ENCODE results near the gene CISD3. TPM values are rescaled to one million over a fixed set of nuclear protein-coding genes. Genes with fewer than 3 reads are reported as not detected.

CISD3 gene
- total and polyA plus RNA-seq, 5 donors from 2014 or later: 8.7 to 62.6 (median 38.9) TPM

GRCh38 chr17:38732376-38733281 lies 2.5 kb downstream of the CISD3 start:
- Mint-ChIP-seq H3K36me3 (no peaks in the 10 kb centered on the region), H3K4me3 (peak overlapping the region; percentile 93 to 98 (median 94)), H3K27ac (peak overlapping the region in 2 of 3 donors; percentile 78 to 90), H3K4me1 (peaks cover 0 to 71% (median 45%) of the 10 kb centered on the region in 4 donors), H3K27me3 (no peaks in the 10 kb centered on the region), H3K9me3 (peaks cover 0 to 1% (median 0%) of the 10 kb centered on the region in 7 donors)
- Histone ChIP-seq H3K36me3 (ENCODE audit: control insufficient read depth, insufficient read depth, low read length) (no peaks in the 10 kb centered on the region), H3K4me1 (ENCODE audit: control insufficient read depth, insufficient read depth, low read length, poor library complexity, severe bottlenecking) (peaks cover 57% of the 10 kb centered on the region), H3K4me3 (ENCODE audit: low read depth, low read length) (no peak overlapping the region), H3K27me3 (ENCODE audit: control insufficient read depth, insufficient read depth, low read length) (no peaks in the 10 kb centered on the region), H3K27ac (ENCODE audit: insufficient read depth, low read length, poor library complexity, severe bottlenecking) (no peak overlapping the region), H3K9me3 (ENCODE audit: control insufficient read depth in 2 of 2, low read length in 2 of 2) (no peaks in the 10 kb centered on the region)
- DNase-seq (no peak), ATAC-seq (ENCODE audit: low read depth in 2 of 2) (no peak)

DNA sequence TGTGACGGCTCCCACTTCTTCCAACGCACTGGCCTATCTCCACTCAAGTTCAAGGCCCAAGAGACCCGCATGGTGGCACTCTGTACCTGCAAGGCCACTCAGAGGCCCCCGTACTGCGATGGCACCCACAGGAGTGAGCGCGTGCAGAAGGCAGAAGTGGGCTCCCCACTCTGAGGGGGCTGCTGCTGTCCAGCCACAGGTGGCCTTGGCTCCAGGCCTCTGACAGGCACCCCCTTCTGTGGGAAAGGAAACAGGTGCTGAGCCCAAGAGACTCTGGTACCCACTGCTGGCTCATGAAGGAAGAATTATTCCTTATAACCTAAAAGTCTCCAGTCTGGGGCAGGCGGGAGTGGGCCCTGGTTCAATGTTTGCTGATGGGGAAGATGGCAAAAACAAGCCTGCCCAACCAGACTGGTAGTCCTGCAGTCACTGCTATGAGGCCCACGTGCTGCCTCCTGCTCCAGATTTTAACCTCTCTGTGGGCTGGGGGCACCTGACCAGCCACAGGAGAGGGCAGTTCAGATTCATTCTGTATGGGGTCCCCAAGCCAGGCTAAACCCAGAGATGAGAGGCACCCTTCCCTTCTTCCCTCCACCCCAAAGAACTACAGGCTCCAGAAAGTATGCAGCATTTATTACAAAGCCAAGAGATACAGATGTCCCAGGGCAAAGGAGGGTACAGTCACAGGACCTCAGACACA lies 3.3 kb downstream of the CISD3 start:
- H3K27me3 Mint-ChIP-seq: no peaks in the 10 kb centered on the region
- ATAC-seq (ENCODE audit: low read depth in 2 of 2) (no peak), DNase-seq (no peak)
- H3K4me3 ChIP-seq (ENCODE audit: low read depth, low read length): no peak overlapping the region
- peak overlapping the region in 3 of 4 donors; percentile 18 to 98 (median 26) for H3K4me3 Mint-ChIP-seq
- peaks cover 0 to 1% (median 0%) of the 10 kb centered on the region in 7 donors for H3K9me3 Mint-ChIP-seq
- no peaks in the 10 kb centered on the region for H3K9me3 ChIP-seq (ENCODE audit: control insufficient read depth in 2 of 2, low read length in 2 of 2)
- H3K27me3 ChIP-seq (ENCODE audit: control insufficient read depth, insufficient read depth, low read length): no peaks in the 10 kb centered on the region
- peaks cover 0 to 63% (median 37%) of the 10 kb centered on the region in 4 donors for H3K4me1 Mint-ChIP-seq
- H3K27ac Mint-ChIP-seq: peak overlapping the region in 1 of 3 donors; percentile 90
- no peak overlapping the region for H3K27ac ChIP-seq (ENCODE audit: insufficient read depth, low read length, poor library complexity, severe bottlenecking)
- peaks cover 49% of the 10 kb centered on the region for H3K4me1 ChIP-seq (ENCODE audit: control insufficient read depth, insufficient read depth, low read length, poor library complexity, severe bottlenecking)
- H3K36me3 ChIP-seq (ENCODE audit: control insufficient read depth, insufficient read depth, low read length): no peaks in the 10 kb centered on the region
- H3K36me3 Mint-ChIP-seq: no peaks in the 10 kb centered on the region

DNA sequence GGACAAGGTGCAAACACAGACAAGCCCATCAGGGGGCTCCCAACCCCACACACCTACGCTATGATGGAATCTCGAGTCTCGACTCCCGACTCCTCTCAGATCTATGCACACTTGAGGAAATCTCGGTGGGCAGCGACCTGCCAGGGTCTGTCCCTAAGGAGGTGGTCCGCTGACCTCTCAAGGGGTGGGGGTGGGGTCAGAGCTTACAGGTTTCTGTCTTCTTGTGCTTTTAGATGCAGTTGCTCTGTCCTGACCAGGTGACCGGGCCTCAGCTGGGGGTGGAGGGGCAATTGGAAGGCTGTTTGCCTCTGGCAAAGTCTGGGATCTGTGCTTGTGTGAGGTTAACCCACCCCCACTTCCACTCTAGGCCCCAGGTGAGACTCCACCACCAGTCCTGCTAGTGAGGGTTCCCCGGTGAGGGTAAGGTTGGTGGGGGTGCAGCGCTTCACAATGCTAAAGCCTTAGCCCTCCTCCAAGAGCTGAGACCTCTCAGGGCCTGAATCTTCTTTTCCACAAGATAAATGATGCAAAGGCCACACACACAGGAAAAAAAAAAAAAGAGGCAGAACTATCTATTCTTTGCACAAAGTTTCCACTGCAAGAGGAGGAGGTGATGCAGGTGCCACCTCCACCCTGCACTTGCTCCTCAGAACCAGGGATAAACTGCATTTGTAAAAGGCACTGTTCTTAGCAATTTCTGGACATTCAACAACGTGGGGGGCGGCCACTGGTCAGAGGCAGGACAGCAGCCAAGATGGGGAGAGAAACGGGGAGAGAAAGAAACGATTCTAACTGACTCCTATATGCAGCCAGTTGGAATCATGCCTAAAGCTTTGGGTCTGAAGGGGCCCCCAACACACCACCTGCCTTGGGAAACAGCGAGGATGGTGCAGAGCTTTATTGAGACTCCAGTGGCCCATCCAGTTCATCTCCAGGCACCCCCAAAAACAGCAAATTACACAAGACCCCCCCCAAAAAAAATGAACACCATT lies 4.1 kb downstream of the CISD3 start:
- Histone ChIP-seq H3K9me3 (ENCODE audit: control insufficient read depth in 2 of 2, low read length in 2 of 2) (no peaks in the 10 kb centered on the region), H3K27me3 (ENCODE audit: control insufficient read depth, insufficient read depth, low read length) (no peaks in the 10 kb centered on the region), H3K27ac (ENCODE audit: insufficient read depth, low read length, poor library complexity, severe bottlenecking) (no peak overlapping the region), H3K36me3 (ENCODE audit: control insufficient read depth, insufficient read depth, low read length) (no peaks in the 10 kb centered on the region), H3K4me1 (ENCODE audit: control insufficient read depth, insufficient read depth, low read length, poor library complexity, severe bottlenecking) (peaks cover 40% of the 10 kb centered on the region), H3K4me3 (ENCODE audit: low read depth, low read length) (no peak overlapping the region)
- ATAC-seq (ENCODE audit: low read depth in 2 of 2) (no peak), DNase-seq (peak in 1 of 3 donors; percentile 54)
- H3K27me3 Mint-ChIP-seq: no peaks in the 10 kb centered on the region
- peak overlapping the region; percentile 39 to 76 (median 39) for H3K27ac Mint-ChIP-seq
- H3K4me1 Mint-ChIP-seq: peaks cover 0 to 55% (median 30%) of the 10 kb centered on the region in 4 donors
- peak overlapping the region in 2 of 4 donors; percentile 26 to 78 for H3K4me3 Mint-ChIP-seq
- peaks cover 0 to 1% (median 0%) of the 10 kb centered on the region in 7 donors for H3K9me3 Mint-ChIP-seq
- no peaks in the 10 kb centered on the region for H3K36me3 Mint-ChIP-seq

DNA sequence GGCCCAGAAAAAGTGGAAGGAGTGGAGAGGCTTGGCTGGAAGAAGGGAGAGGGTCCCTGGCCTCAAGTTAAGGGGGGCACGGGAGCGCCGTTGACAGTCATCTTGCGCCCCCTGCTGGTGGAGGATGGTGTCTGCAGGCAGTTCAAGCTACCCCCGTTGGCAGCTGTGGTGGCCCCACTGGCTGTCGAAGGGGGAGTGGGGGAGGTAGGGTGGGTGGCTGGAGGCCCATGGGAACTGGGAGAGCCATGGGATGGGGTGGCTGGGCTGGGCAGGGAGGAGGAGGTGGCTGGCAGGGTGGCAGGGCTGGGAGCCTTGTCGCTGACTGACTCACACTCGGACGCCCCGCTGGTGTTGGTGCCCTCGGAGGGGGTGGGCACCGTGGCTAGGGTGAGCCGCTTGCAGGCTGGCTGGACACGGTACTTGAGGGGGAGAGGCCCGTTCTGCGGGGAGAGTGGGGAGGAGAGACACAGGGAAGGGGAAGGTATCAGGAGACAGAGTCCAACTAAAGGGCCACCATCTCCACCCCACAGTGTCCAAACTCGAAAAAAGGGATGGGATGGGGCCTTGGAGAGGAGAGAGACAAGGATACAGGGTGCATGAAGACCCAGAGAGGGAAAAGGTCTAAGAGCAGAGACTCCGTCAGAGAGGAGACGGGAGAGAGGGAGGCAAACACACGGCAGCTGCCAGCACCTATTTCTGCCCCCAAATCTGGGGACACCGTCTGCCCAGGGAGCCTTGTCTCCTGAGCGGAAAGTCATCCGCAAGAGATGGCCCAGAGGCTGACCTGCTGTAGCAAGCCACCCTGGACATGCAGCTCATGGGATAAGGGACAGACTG lies 5.2 kb downstream of the CISD3 start:
- peaks cover 0 to 50% (median 29%) of the 10 kb centered on the region in 4 donors for H3K4me1 Mint-ChIP-seq

GRCh38 chr17:38738007-38738662 lies 8.0 kb downstream of the CISD3 start:
- Mint-ChIP-seq H3K36me3 (no peaks in the 10 kb centered on the region), H3K9me3 (no peaks in the 10 kb centered on the region), H3K4me3 (no peak overlapping the region), H3K4me1 (peaks cover 0 to 23% (median 13%) of the 10 kb centered on the region in 4 donors), H3K27ac (no peak overlapping the region), H3K27me3 (no peaks in the 10 kb centered on the region)
- Histone ChIP-seq H3K4me1 (ENCODE audit: control insufficient read depth, insufficient read depth, low read length, poor library complexity, severe bottlenecking) (peaks cover 15% of the 10 kb centered on the region), H3K27ac (ENCODE audit: insufficient read depth, low read length, poor library complexity, severe bottlenecking) (no peak overlapping the region), H3K4me3 (ENCODE audit: low read depth, low read length) (no peak overlapping the region), H3K36me3 (ENCODE audit: control insufficient read depth, insufficient read depth, low read length) (no peaks in the 10 kb centered on the region), H3K27me3 (ENCODE audit: control insufficient read depth, insufficient read depth, low read length) (no peaks in the 10 kb centered on the region), H3K9me3 (ENCODE audit: control insufficient read depth in 2 of 2, low read length in 2 of 2) (no peaks in the 10 kb centered on the region)
- DNase-seq (no peak), ATAC-seq (ENCODE audit: low read depth in 2 of 2) (no peak)

More for the DNA sequence above, 5.2 kb downstream of the CISD3 start:
- Mint-ChIP-seq H3K9me3 (peaks cover 0 to 1% (median 0%) of the 10 kb centered on the region in 7 donors), H3K36me3 (no peaks in the 10 kb centered on the region), H3K27ac (peak overlapping the region in 1 of 3 donors; percentile 76), H3K4me3 (peak overlapping the region in 1 of 4 donors; percentile 78), H3K27me3 (no peaks in the 10 kb centered on the region)
- Histone ChIP-seq H3K36me3 (ENCODE audit: control insufficient read depth, insufficient read depth, low read length) (no peaks in the 10 kb centered on the region), H3K4me3 (ENCODE audit: low read depth, low read length) (no peak overlapping the region), H3K27me3 (ENCODE audit: control insufficient read depth, insufficient read depth, low read length) (no peaks in the 10 kb centered on the region), H3K4me1 (ENCODE audit: control insufficient read depth, insufficient read depth, low read length, poor library complexity, severe bottlenecking) (peaks cover 33% of the 10 kb centered on the region), H3K27ac (ENCODE audit: insufficient read depth, low read length, poor library complexity, severe bottlenecking) (no peak overlapping the region), H3K9me3 (ENCODE audit: control insufficient read depth in 2 of 2, low read length in 2 of 2) (no peaks in the 10 kb centered on the region)
- peak in 1 of 2 donors; percentile 19 for ATAC-seq (ENCODE audit: low read depth in 2 of 2)
- DNase-seq: peak; percentile 57 to 68 (median 66)

GRCh38 chr17:38738686-38739085 lies 8.5 kb downstream of the CISD3 start:
- Mint-ChIP-seq H3K9me3 (peaks cover 0 to under 1% (median 0%) of the 10 kb centered on the region in 7 donors), H3K27me3 (no peaks in the 10 kb centered on the region), H3K36me3 (no peaks in the 10 kb centered on the region), H3K27ac (no peak overlapping the region), H3K4me3 (no peak overlapping the region), H3K4me1 (peaks cover 0 to 18% (median 10%) of the 10 kb centered on the region in 4 donors)
- H3K4me3 ChIP-seq (ENCODE audit: low read depth, low read length): no peak overlapping the region
- no peaks in the 10 kb centered on the region for H3K27me3 ChIP-seq (ENCODE audit: control insufficient read depth, insufficient read depth, low read length)
- DNase-seq: no peak
- peaks cover 15% of the 10 kb centered on the region for H3K4me1 ChIP-seq (ENCODE audit: control insufficient read depth, insufficient read depth, low read length, poor library complexity, severe bottlenecking)
- no peak overlapping the region for H3K27ac ChIP-seq (ENCODE audit: insufficient read depth, low read length, poor library complexity, severe bottlenecking)
- ATAC-seq (ENCODE audit: low read depth in 2 of 2): no peak
- H3K9me3 ChIP-seq (ENCODE audit: control insufficient read depth in 2 of 2, low read length in 2 of 2): no peaks in the 10 kb centered on the region
- H3K36me3 ChIP-seq (ENCODE audit: control insufficient read depth, insufficient read depth, low read length): no peaks in the 10 kb centered on the region

All from CD4-positive, CD25-positive, alpha-beta regulatory T cell (primary cell).